H1 (cell line): ENCODE measurements around the gene B4GAT1. TPM values are rescaled to one million over a fixed set of nuclear protein-coding genes. Genes with fewer than 3 reads are reported as not detected.

Experiments used
- polyA plus RNA-seq, 7 experiments: library from polyadenylated mRNA; depleted of rRNA in 3 of 7; stranded (reverse) in 5 of 7; unstranded in 2 of 7; fragments of >200 nt in 5 of 7; fragments of 200-250 nt in 2 of 7; gene quantifications; 1 replicate in 5 of 7; 2 replicates in 1 of 7; 4 replicates in 1 of 7; pipeline versions ENCODE4 v1.2.1 to v1.2.3, GENCODE V29; 2011 to 2013; ENCODE audit warnings: missing spikeins in 2 of 7, mixed read lengths in 2 of 7
- total RNA-seq: library from RNA; stranded (reverse); fragmentation: NEBNext Ultra II Directional; extraction: Animal tissue kit (Norgen Biotek cat#: 25700); gene quantifications from 2 replicates; pipeline ENCODE4 v1.2.1, GENCODE V29; 2021
- TF ChIP-seq, protein P1 (sequence below): fragments of 300-600 bp; sonication (generic); IDR thresholded peaks from 2 replicates; pipeline ENCODE4 v1.7.1; 2012; ENCODE audit warnings: low read length, moderate library complexity, mild to moderate bottlenecking, inconsistent platforms; ENCODE audit not compliant: insufficient replicate concordance

Gene B4GAT1
- total and polyA plus RNA-seq, 2 of the 8 experiments (the other 6 are each of a cell fraction or from before 2014, with no cell fraction given): 22.2 to 27.8 TPM

- TF ChIP-seq, protein P1, sequence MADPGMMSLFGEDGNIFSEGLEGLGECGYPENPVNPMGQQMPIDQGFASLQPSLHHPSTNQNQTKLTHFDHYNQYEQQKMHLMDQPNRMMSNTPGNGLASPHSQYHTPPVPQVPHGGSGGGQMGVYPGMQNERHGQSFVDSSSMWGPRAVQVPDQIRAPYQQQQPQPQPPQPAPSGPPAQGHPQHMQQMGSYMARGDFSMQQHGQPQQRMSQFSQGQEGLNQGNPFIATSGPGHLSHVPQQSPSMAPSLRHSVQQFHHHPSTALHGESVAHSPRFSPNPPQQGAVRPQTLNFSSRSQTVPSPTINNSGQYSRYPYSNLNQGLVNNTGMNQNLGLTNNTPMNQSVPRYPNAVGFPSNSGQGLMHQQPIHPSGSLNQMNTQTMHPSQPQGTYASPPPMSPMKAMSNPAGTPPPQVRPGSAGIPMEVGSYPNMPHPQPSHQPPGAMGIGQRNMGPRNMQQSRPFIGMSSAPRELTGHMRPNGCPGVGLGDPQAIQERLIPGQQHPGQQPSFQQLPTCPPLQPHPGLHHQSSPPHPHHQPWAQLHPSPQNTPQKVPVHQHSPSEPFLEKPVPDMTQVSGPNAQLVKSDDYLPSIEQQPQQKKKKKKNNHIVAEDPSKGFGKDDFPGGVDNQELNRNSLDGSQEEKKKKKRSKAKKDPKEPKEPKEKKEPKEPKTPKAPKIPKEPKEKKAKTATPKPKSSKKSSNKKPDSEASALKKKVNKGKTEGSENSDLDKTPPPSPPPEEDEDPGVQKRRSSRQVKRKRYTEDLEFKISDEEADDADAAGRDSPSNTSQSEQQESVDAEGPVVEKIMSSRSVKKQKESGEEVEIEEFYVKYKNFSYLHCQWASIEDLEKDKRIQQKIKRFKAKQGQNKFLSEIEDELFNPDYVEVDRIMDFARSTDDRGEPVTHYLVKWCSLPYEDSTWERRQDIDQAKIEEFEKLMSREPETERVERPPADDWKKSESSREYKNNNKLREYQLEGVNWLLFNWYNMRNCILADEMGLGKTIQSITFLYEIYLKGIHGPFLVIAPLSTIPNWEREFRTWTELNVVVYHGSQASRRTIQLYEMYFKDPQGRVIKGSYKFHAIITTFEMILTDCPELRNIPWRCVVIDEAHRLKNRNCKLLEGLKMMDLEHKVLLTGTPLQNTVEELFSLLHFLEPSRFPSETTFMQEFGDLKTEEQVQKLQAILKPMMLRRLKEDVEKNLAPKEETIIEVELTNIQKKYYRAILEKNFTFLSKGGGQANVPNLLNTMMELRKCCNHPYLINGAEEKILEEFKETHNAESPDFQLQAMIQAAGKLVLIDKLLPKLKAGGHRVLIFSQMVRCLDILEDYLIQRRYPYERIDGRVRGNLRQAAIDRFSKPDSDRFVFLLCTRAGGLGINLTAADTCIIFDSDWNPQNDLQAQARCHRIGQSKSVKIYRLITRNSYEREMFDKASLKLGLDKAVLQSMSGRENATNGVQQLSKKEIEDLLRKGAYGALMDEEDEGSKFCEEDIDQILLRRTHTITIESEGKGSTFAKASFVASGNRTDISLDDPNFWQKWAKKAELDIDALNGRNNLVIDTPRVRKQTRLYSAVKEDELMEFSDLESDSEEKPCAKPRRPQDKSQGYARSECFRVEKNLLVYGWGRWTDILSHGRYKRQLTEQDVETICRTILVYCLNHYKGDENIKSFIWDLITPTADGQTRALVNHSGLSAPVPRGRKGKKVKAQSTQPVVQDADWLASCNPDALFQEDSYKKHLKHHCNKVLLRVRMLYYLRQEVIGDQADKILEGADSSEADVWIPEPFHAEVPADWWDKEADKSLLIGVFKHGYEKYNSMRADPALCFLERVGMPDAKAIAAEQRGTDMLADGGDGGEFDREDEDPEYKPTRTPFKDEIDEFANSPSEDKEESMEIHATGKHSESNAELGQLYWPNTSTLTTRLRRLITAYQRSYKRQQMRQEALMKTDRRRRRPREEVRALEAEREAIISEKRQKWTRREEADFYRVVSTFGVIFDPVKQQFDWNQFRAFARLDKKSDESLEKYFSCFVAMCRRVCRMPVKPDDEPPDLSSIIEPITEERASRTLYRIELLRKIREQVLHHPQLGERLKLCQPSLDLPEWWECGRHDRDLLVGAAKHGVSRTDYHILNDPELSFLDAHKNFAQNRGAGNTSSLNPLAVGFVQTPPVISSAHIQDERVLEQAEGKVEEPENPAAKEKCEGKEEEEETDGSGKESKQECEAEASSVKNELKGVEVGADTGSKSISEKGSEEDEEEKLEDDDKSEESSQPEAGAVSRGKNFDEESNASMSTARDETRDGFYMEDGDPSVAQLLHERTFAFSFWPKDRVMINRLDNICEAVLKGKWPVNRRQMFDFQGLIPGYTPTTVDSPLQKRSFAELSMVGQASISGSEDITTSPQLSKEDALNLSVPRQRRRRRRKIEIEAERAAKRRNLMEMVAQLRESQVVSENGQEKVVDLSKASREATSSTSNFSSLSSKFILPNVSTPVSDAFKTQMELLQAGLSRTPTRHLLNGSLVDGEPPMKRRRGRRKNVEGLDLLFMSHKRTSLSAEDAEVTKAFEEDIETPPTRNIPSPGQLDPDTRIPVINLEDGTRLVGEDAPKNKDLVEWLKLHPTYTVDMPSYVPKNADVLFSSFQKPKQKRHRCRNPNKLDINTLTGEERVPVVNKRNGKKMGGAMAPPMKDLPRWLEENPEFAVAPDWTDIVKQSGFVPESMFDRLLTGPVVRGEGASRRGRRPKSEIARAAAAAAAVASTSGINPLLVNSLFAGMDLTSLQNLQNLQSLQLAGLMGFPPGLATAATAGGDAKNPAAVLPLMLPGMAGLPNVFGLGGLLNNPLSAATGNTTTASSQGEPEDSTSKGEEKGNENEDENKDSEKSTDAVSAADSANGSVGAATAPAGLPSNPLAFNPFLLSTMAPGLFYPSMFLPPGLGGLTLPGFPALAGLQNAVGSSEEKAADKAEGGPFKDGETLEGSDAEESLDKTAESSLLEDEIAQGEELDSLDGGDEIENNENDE: no peak
Measured at GRCh38 chr11:66328031-66328301, 19.5 kb downstream of the B4GAT1 start (continued).
